Testis (tissue), 2 donors: ENCODE measurements around the gene ARF3.

ENCODE experiments used
- CTCF ChIP-seq, 3 experiments: fragments of 450-650 bp in 2 of 3; fragments of 200-600 bp in 1 of 3; sonication (generic) in 1 of 3; IDR thresholded peaks; one replicate each; pipeline ENCODE4 v1.5.1; 2016 to 2019; ENCODE audit warnings: antibody characterized with exemption in 3 of 3, mild to moderate bottlenecking in 2 of 3, moderate library complexity in 1 of 3
- POLR2A ChIP-seq: fragments of 450-650 bp; IDR thresholded peaks from one replicate; pipeline ENCODE4 v1.6.1; 2017; ENCODE audit warnings: antibody characterized with exemption, mild to moderate bottlenecking, moderate library complexity

- TF ChIP-seq POLR2A (no peak), CTCF (IDR thresholded peaks at IDR 0.05) (no peak)
Observed at GRCh38 chr12:48980953-48981756, 23.9 kb upstream of the ARF3 start.
